Brain microvascular endothelial cell (primary cell): ENCODE data around the gene MYRF.

Experiments
- DNase-seq: peaks from one replicate; pipeline ENCODE4 v3.0.0-alpha.2; 2020
- H3K27ac ChIP-seq: fragments of 250-450 bp; sonication (Bioruptor Pico); 2 replicates; pipeline ENCODE4 v1.5.1; 2020; ENCODE audit warnings: mild to moderate bottlenecking, moderate library complexity
- H3K27me3 ChIP-seq: fragments of 250-450 bp; sonication (Bioruptor Pico); replicated peaks from 2 replicates; pipeline ENCODE4 v1.5.1; 2020; ENCODE audit warnings: mild to moderate bottlenecking
- H3K36me3 ChIP-seq: fragments of 250-450 bp; sonication (Bioruptor Pico); replicated peaks from 2 replicates; pipeline ENCODE4 v1.5.1; 2020; ENCODE audit warnings: mild to moderate bottlenecking
- H3K4me3 ChIP-seq: 2 replicates; pipeline ENCODE4 v1.5.1; 2011; ENCODE audit warnings: low read depth, mild to moderate bottlenecking, control low read depth, low read length, moderate library complexity
- CTCF ChIP-seq: IDR thresholded peaks from 2 replicates; pipeline ENCODE4 v1.5.1; 2011; ENCODE audit warnings: low read depth, mild to moderate bottlenecking, moderate library complexity, low read length, control low read depth, inconsistent platforms; ENCODE audit errors: missing control alignments
- in situ Hi-C: cut with HindIII; loops from 2 replicates; pipeline ENCODE4 v1.10.0; 2017; ENCODE audit warnings: low sequenced_read_pairs, low pct_ligation_motif_present

The MYRF gene

GRCh38 chr11:61728066-61728939 is 24.1 kb upstream of the MYRF start:
- no peak overlapping the region for H3K27ac ChIP-seq
- no peak overlapping the region for H3K4me3 ChIP-seq
- TF ChIP-seq CTCF, result peak; percentile 37
- H3K27me3 ChIP-seq, result no peaks in the 10 kb centered on the region
- in situ Hi-C loops, result no loop called here
- no peak for DNase-seq
- H3K36me3 ChIP-seq, result peaks cover 7% of the 10 kb centered on the region

- Histone ChIP-seq H3K36me3 (peaks cover 7% of the 10 kb centered on the region), H3K27me3 (no peaks in the 10 kb centered on the region), H3K27ac (no peak overlapping the region), H3K4me3 (no peak overlapping the region)
- peak; percentile 39 for DNase-seq
- no peak for TF ChIP-seq CTCF
- in situ Hi-C loops, result no loop called here
Observed at GRCh38 chr11:61728940-61729219, 23.6 kb upstream of the MYRF start.

- Histone ChIP-seq H3K27me3 (no peaks in the 10 kb centered on the region), H3K4me3 (no peak overlapping the region), H3K36me3 (peaks cover 6% of the 10 kb centered on the region), H3K27ac (no peak overlapping the region)
- DNase-seq, result no peak
- in situ Hi-C loops, result no loop called here
- TF ChIP-seq CTCF, result no peak
Observed at GRCh38 chr11:61730240-61730994, 22.0 kb upstream of the MYRF start.

GRCh38 chr11:61731211-61731951 is 21.1 kb upstream of the MYRF start:
- peaks cover 13% of the 10 kb centered on the region for H3K36me3 ChIP-seq
- H3K27me3 ChIP-seq, result no peaks in the 10 kb centered on the region
- TF ChIP-seq CTCF, result no peak
- in situ Hi-C loops, result no loop called here
- no peak for DNase-seq
- H3K27ac ChIP-seq, result no peak overlapping the region
- H3K4me3 ChIP-seq, result no peak overlapping the region

- Histone ChIP-seq H3K27me3 (no peaks in the 10 kb centered on the region), H3K27ac (no peak overlapping the region), H3K4me3 (no peak overlapping the region), H3K36me3 (peaks cover 14% of the 10 kb centered on the region)
- no peak for TF ChIP-seq CTCF
- DNase-seq, result no peak
- in situ Hi-C loops, result no loop called here
Observed at GRCh38 chr11:61731952-61732675, 20.3 kb upstream of the MYRF start.
